Measurements from ENCODE around the gene RPL4. TPM values are rescaled to one million over a fixed set of nuclear protein-coding genes. Genes with fewer than 3 reads are reported as not detected.

The RPL4 gene
- total and polyA plus RNA-seq, 2 of the 8 experiments (the other 6 are each of a cell fraction or from before 2014, with no cell fraction given) = 3,950 to 3,973 TPM

GRCh38 chr15:66535056-66535455, 30.4 kb upstream of the RPL4 start:
- Histone ChIP-seq H3K9me3 (ENCODE audit: insufficient read depth in 2 of 2, low read depth in 1 of 2, low read length in 1 of 2) (no peaks in the 10 kb centered on the region), H4K8ac (ENCODE audit: extremely low read depth, insufficient read depth, low read length) (no peak overlapping the region), H3K36me3 (ENCODE audit: control insufficient read depth in 2 of 4, insufficient read depth in 4 of 4, low read length in 3 of 4) (peaks cover 2 to 65% (median 23%) of the 10 kb centered on the region in 4 experiments; a peak in 7 of 8 replicates), H2BK5ac (ENCODE audit: low read depth, low read length) (no peak overlapping the region), H3K23ac (ENCODE audit: insufficient read length) (no peak overlapping the region), H2AK5ac (ENCODE audit: low read depth, low read length) (no peak overlapping the region), H3K79me1 (ENCODE audit: low read depth, low read length) (no peaks in the 10 kb centered on the region), H3K4me2 (ENCODE audit: insufficient read depth in 1 of 2, low read depth in 2 of 2, low read length in 2 of 2) (no peak overlapping the region), H2BK120ac (replicated peaks; ENCODE audit: low read depth, low read length) (no peak overlapping the region), H3K9ac (replicated peaks in 1 of 4; ENCODE audit: extremely low read depth in 1 of 4, low read depth in 3 of 4, low read length in 3 of 4) (no peak overlapping the region), H2BK20ac (ENCODE audit: low read length) (no peak overlapping the region), H4K20me1 (replicated peaks in 1 of 2; ENCODE audit: control insufficient read depth in 1 of 2, insufficient read depth in 2 of 2, low read length in 2 of 2) (peaks cover 0 to 1% of the 10 kb centered on the region in 2 experiments), H4K5ac (ENCODE audit: insufficient read length, low read depth, low read length) (no peak overlapping the region), H3K18ac (ENCODE audit: extremely low read depth, low read length) (no peak overlapping the region), H3K79me2 (ENCODE audit: control insufficient read depth in 1 of 2, insufficient read depth in 2 of 2, low read length in 2 of 2) (no peaks in the 10 kb centered on the region), H3K4me1 (replicated peaks in 1 of 4; ENCODE audit: control insufficient read depth in 3 of 4, insufficient read depth in 4 of 4, low read length in 3 of 4) (no peaks in the 10 kb centered on the region), H3K27me3 (replicated peaks in 1 of 4; ENCODE audit: control insufficient read depth in 3 of 4, extremely low read depth in 1 of 4, insufficient read depth in 3 of 4, low read length in 3 of 4) (no peaks in the 10 kb centered on the region), H3K14ac (ENCODE audit: insufficient read length) (no peak overlapping the region), H3K27ac (ENCODE audit: low read depth, low read length) (no peak overlapping the region), H3K56ac (replicated peaks; ENCODE audit: insufficient read length, low read depth, low read length) (no peak overlapping the region), H2BK12ac (ENCODE audit: low read depth, low read length) (no peak overlapping the region), H4K91ac (replicated peaks; ENCODE audit: insufficient read length, low read length) (no peak overlapping the region), H2BK15ac (ENCODE audit: low read length) (no peak overlapping the region), H3K23me2 (ENCODE audit: low read depth, low read length) (no peaks in the 10 kb centered on the region), H3K4ac (replicated peaks; ENCODE audit: insufficient read length, low read depth, low read length) (no peak overlapping the region), H3K4me3 (ENCODE audit: extremely low read depth in 1 of 4, insufficient read depth in 2 of 4, low read depth in 3 of 4, low read length in 4 of 4) (no peak overlapping the region), H2AFZ (ENCODE audit: low read length) (no peak overlapping the region)
- TF ChIP-seq CREB1 (IDR thresholded peaks at IDR 0.05) (no peak), SIX5 (IDR thresholded peaks at IDR 0.05; ENCODE audit: low read depth, low read length) (no peak), SAP30 (IDR thresholded peaks at IDR 0.05; ENCODE audit: insufficient read depth, insufficient replicate concordance, low read length) (no peak), NRF1 (IDR thresholded peaks at IDR 0.05; ENCODE audit: low read depth, low read length) (no peak), YY1 (IDR thresholded peaks at IDR 0.05; ENCODE audit: low read depth, low read length) (no peak)
- FAIRE-seq (no peak), DNase-seq (ENCODE audit: low read depth in 1 of 2, low spot score in 2 of 2) (no peak)
- WGBS, 2 experiments (ENCODE audit: extremely low coverage in 1 of 2, insufficient coverage in 1 of 2, insufficient read length in 1 of 2, insufficient replicate concordance in 2 of 2, low coverage in 1 of 2, low lambda C conversion rate in 2 of 2, missing lambda C conversion rate in 1 of 2) = 96% methylated on average over 9 of the region's 9 CpGs; no CpG with 5 or more reads in 1 of the 2 experiments
- ChIA-PET POLR2A (ENCODE audit: partially characterized antibody) (interaction anchor here (0.6 to 1.6 kb wide), 6 partner anchors 9 to 184 kb away, joined by 3 to 4 read pairs (median 4); no protein-coding TSS in a partner anchor), CTCF (ENCODE audit: partially characterized antibody) (interaction anchor here (0.6 to 1.2 kb wide), 2 partner anchors 61 to 1424 kb away, joined by 3 to 5 read pairs; no protein-coding TSS in a partner anchor)
